ENCODE results near the gene ATE1. TPM values are rescaled to one million over a fixed set of nuclear protein-coding genes. Genes with fewer than 3 reads are reported as not detected.

Gene ATE1
- total and polyA plus RNA-seq, 2 donors (not counting 1 experiment from before 2014, with no cell fraction given): 19.3 to 28.1 TPM

DNA sequence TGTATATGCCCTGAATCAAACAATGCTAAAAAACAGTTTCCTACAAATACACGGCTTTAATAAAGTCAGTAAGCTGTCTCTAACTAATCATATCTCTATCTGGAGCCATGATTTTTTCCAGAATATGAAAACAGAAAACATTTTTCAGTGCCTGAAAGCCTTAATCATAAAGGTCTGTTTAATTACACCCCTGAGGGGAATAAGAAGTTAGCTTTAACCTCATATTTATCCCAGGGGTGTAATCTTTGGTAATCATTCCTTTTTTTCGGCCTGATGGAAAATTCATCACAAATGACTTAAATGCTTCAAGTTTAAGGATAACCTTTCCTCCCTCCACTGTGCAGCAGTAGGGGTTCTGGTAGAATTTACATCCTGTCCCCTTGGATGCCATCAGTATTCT is 124.2 kb downstream of the ATE1 start:
- Histone ChIP-seq H3K4me2 (ENCODE audit: extremely low read depth, insufficient read depth, low read length) (no peak overlapping the region), H2AFZ (ENCODE audit: low read length) (no peak overlapping the region), H3K4me3 (replicated peaks in 1 of 4; ENCODE audit: control extremely low read depth in 1 of 4, insufficient read depth in 1 of 4, low read depth in 3 of 4, low read length in 4 of 4) (no peak overlapping the region), H3K36me3 (ENCODE audit: control insufficient read depth, insufficient read depth, low read length) (no peaks in the 10 kb centered on the region), H3K4me1 (ENCODE audit: control insufficient read depth, extremely low read depth, insufficient read depth, low read length) (no peaks in the 10 kb centered on the region), H3K79me2 (ENCODE audit: control insufficient read depth, insufficient read depth, low read length) (no peaks in the 10 kb centered on the region), H4K20me1 (ENCODE audit: control insufficient read depth, extremely low read depth, insufficient read depth, low read length) (no peaks in the 10 kb centered on the region), H3K27me3 (ENCODE audit: control insufficient read depth, insufficient read depth, low read length) (no peaks in the 10 kb centered on the region), H3K9me3 (ENCODE audit: control insufficient read depth, insufficient read depth, low read depth, low read length) (no peaks in the 10 kb centered on the region), H3K27ac (ENCODE audit: insufficient read depth, low read length) (no peak overlapping the region), H3K9ac (ENCODE audit: insufficient read depth, low read length) (no peak overlapping the region)
- TF ChIP-seq EZH2 (IDR thresholded peaks at IDR 0.05; ENCODE audit: low read length, missing control alignments): no peak
- TF ChIP-seq, protein P1, sequence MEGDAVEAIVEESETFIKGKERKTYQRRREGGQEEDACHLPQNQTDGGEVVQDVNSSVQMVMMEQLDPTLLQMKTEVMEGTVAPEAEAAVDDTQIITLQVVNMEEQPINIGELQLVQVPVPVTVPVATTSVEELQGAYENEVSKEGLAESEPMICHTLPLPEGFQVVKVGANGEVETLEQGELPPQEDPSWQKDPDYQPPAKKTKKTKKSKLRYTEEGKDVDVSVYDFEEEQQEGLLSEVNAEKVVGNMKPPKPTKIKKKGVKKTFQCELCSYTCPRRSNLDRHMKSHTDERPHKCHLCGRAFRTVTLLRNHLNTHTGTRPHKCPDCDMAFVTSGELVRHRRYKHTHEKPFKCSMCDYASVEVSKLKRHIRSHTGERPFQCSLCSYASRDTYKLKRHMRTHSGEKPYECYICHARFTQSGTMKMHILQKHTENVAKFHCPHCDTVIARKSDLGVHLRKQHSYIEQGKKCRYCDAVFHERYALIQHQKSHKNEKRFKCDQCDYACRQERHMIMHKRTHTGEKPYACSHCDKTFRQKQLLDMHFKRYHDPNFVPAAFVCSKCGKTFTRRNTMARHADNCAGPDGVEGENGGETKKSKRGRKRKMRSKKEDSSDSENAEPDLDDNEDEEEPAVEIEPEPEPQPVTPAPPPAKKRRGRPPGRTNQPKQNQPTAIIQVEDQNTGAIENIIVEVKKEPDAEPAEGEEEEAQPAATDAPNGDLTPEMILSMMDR (conservative IDR thresholded peaks at IDR 0.05 in 1 of 2, IDR thresholded peaks at IDR 0.05 in 1 of 2; ENCODE audit: low read depth in 1 of 2, low read length in 2 of 2): no peak
- DNase-seq (ENCODE audit: low read depth in 2 of 2): no peak

DNA sequence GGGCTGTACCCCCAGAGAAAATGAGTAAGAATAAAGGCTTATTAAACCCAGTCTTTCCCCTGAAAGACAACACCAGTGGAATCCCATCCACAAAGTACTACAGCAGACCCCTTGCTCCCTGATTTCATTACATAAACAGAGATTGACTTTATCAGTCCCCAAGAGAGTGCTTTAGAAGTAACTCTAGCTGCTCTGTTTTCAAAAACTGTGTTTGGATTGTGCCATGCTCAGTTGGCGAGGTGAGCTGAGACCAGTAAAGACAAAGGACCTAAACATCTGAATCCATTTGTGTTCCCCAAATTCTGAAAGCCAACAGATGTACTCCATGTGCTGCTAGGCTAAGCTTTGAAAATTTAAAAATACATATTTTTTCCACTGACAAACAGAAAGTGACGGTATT is 127.0 kb downstream of the ATE1 start:
- H3K36me3 ChIP-seq (ENCODE audit: control insufficient read depth, insufficient read depth, low read length): no peaks in the 10 kb centered on the region
- no peak overlapping the region for H3K27ac ChIP-seq (ENCODE audit: insufficient read depth, low read length)
- no peaks in the 10 kb centered on the region for H3K4me1 ChIP-seq (ENCODE audit: control insufficient read depth, extremely low read depth, insufficient read depth, low read length)
- no peaks in the 10 kb centered on the region for H3K9me3 ChIP-seq (ENCODE audit: control insufficient read depth, insufficient read depth, low read depth, low read length)
- H4K20me1 ChIP-seq (ENCODE audit: control insufficient read depth, extremely low read depth, insufficient read depth, low read length): no peaks in the 10 kb centered on the region
- H3K9ac ChIP-seq (ENCODE audit: insufficient read depth, low read length): no peak overlapping the region
- H3K27me3 ChIP-seq (ENCODE audit: control insufficient read depth, insufficient read depth, low read length): no peaks in the 10 kb centered on the region
- TF ChIP-seq, protein P1 (conservative IDR thresholded peaks at IDR 0.05 in 1 of 2, IDR thresholded peaks at IDR 0.05 in 1 of 2; ENCODE audit: low read depth in 1 of 2, low read length in 2 of 2): no peak
- no peak for TF ChIP-seq EZH2 (IDR thresholded peaks at IDR 0.05; ENCODE audit: low read length, missing control alignments)
- no peak for DNase-seq (ENCODE audit: low read depth in 2 of 2)
- H3K79me2 ChIP-seq (ENCODE audit: control insufficient read depth, insufficient read depth, low read length): no peaks in the 10 kb centered on the region
- no peak overlapping the region for H3K4me2 ChIP-seq (ENCODE audit: extremely low read depth, insufficient read depth, low read length)
- no peak overlapping the region for H2AFZ ChIP-seq (ENCODE audit: low read length)
- H3K4me3 ChIP-seq (replicated peaks in 1 of 4; ENCODE audit: control extremely low read depth in 1 of 4, insufficient read depth in 1 of 4, low read depth in 3 of 4, low read length in 4 of 4): no peak overlapping the region

DNA sequence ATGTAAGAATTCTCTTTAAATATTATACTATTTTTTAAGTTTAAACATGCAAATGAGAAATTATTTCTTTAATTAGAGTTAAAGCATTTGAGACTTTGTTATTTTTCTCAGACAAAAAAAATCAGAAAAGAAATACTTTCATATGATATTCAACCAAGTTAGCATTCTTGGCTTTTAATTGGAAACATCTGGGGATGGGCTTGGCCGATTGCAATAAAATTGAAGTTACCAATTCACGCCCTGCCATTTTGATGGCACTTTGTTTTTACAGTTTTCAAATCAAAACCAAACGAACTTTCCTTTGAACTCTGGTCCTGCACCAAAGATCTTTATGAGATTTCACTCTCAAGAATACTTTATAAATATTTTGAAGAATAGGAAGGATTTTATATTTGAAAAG is 127.7 kb downstream of the ATE1 start:
- TF ChIP-seq, protein P1 (conservative IDR thresholded peaks at IDR 0.05 in 1 of 2, IDR thresholded peaks at IDR 0.05 in 1 of 2; ENCODE audit: low read depth in 1 of 2, low read length in 2 of 2): no peak
- no peak for TF ChIP-seq EZH2 (IDR thresholded peaks at IDR 0.05; ENCODE audit: low read length, missing control alignments)
- H2AFZ ChIP-seq (ENCODE audit: low read length): no peak overlapping the region
- DNase-seq (ENCODE audit: low read depth in 2 of 2): no peak

More for the DNA sequence above, 127.7 kb downstream of the ATE1 start:
- H3K9me3 ChIP-seq (ENCODE audit: control insufficient read depth, insufficient read depth, low read depth, low read length): no peaks in the 10 kb centered on the region
- no peaks in the 10 kb centered on the region for H4K20me1 ChIP-seq (ENCODE audit: control insufficient read depth, extremely low read depth, insufficient read depth, low read length)
- no peaks in the 10 kb centered on the region for H3K4me1 ChIP-seq (ENCODE audit: control insufficient read depth, extremely low read depth, insufficient read depth, low read length)
- no peaks in the 10 kb centered on the region for H3K27me3 ChIP-seq (ENCODE audit: control insufficient read depth, insufficient read depth, low read length)
- no peak overlapping the region for H3K9ac ChIP-seq (ENCODE audit: insufficient read depth, low read length)
- no peaks in the 10 kb centered on the region for H3K79me2 ChIP-seq (ENCODE audit: control insufficient read depth, insufficient read depth, low read length)
- H3K36me3 ChIP-seq (ENCODE audit: control insufficient read depth, insufficient read depth, low read length): no peaks in the 10 kb centered on the region
- no peak overlapping the region for H3K27ac ChIP-seq (ENCODE audit: insufficient read depth, low read length)
- no peak overlapping the region for H3K4me3 ChIP-seq (replicated peaks in 1 of 4; ENCODE audit: control extremely low read depth in 1 of 4, insufficient read depth in 1 of 4, low read depth in 3 of 4, low read length in 4 of 4)
- H3K4me2 ChIP-seq (ENCODE audit: extremely low read depth, insufficient read depth, low read length): no peak overlapping the region

All from fibroblast of lung (primary cell).